Suprapubic skin (tissue), 4 donors: Measurements from ENCODE around the gene SPNS1. TPM values are rescaled to one million over a fixed set of nuclear protein-coding genes. Genes with fewer than 3 reads are reported as not detected.
"Not testable (repeated sequence)": the region's sequence is repeated elsewhere in the genome, so short reads cannot be mapped to it uniquely, and the experiment has no call there.

Experiments used
- DNase-seq, 2 donors: peaks; one replicate each; pipeline ENCODE4 v3.0.0-alpha.2; 2019; ENCODE audit warnings: low spot score in 2 of 2
- H3K27ac ChIP-seq: fragments of 200-600 bp; sonication (generic); one replicate; pipeline ENCODE4 v1.5.1; 2019
- H3K27me3 ChIP-seq: fragments of 200-600 bp; sonication (generic); one replicate; pipeline ENCODE4 v1.5.1; 2019
- H3K36me3 ChIP-seq: fragments of 200-600 bp; sonication (generic); one replicate; pipeline ENCODE4 v1.5.1; 2019
- H3K4me1 ChIP-seq: fragments of 200-600 bp; sonication (generic); one replicate; pipeline ENCODE4 v1.5.1; 2019
- H3K4me3 ChIP-seq: fragments of 200-600 bp; sonication (generic); one replicate; pipeline ENCODE4 v1.5.1; 2019; ENCODE audit warnings: mild to moderate bottlenecking
- H3K9me3 ChIP-seq: fragments of 200-600 bp; sonication (generic); one replicate; pipeline ENCODE4 v1.5.1; 2019
- CTCF ChIP-seq, 2 donors: fragments of 200-600 bp in 1 of 2; fragments of 450-650 bp in 1 of 2; sonication (generic) in 1 of 2; IDR thresholded peaks; one replicate each; pipeline ENCODE4 v1.5.1; 2016 to 2019; ENCODE audit warnings: antibody characterized with exemption in 2 of 2, mild to moderate bottlenecking in 1 of 2, moderate library complexity in 1 of 2
- EP300 ChIP-seq: sonication (generic); formaldehyde crosslinking; IDR thresholded peaks from one replicate; pipeline ENCODE4 v1.6.1; 2017; ENCODE audit warnings: antibody characterized with exemption
- POLR2A ChIP-seq, 2 donors: fragments of 450-650 bp; IDR thresholded peaks; one replicate each; pipeline ENCODE4 v1.6.1; 2017; ENCODE audit warnings: antibody characterized with exemption in 2 of 2, mild to moderate bottlenecking in 2 of 2, moderate library complexity in 2 of 2
- POLR2AphosphoS5 ChIP-seq, 3 donors: sonication (generic); formaldehyde crosslinking; IDR thresholded peaks; one replicate each; pipeline ENCODE4 v1.6.1; 2017; ENCODE audit warnings: antibody characterized with exemption in 3 of 3
- WGBS: methylation state at CpG from one replicate; pipeline ENCODE4 v1.1.5; 2018; 5-methylcytosine and 5-hydroxymethylcytosine counted together
- total RNA-seq, 4 donors: library from RNA; depleted of rRNA; stranded (reverse); fragments of >200 nt; gene quantifications; one replicate each; pipeline ENCODE4 v1.1.0, GENCODE V29; 2016

Gene SPNS1
- total RNA-seq, 4 donors from 2014 or later, result 26.0 to 42.8 (median 32.7) TPM

GRCh38 chr16:28975158-28975599 is 601 bp downstream of the SPNS1 start:
- no peak for DNase-seq
- Histone ChIP-seq H3K4me1 (peaks cover 23% of the 10 kb centered on the region), H3K9me3 (no peaks in the 10 kb centered on the region), H3K4me3 (peak overlapping the region; percentile 98), H3K36me3 (peaks cover 26% of the 10 kb centered on the region), H3K27ac (peak overlapping the region; percentile 82), H3K27me3 (no peaks in the 10 kb centered on the region)
- TF ChIP-seq POLR2A (IDR thresholded peaks at IDR 0.05) (no peak), EP300 (no peak), CTCF (IDR thresholded peaks at IDR 0.05) (no peak), POLR2AphosphoS5 (IDR thresholded peaks at IDR 0.05) (no peak)
- 5% methylated on average over 12 of the region's 30 CpGs for WGBS

GRCh38 chr16:28977703-28978662 is 3.4 kb downstream of the SPNS1 start:
- TF ChIP-seq CTCF (IDR thresholded peaks at IDR 0.05) (peak in 1 of 2 donors; percentile 58), POLR2A (IDR thresholded peaks at IDR 0.05) (no peak)
- 75% methylated on average over 11 of the region's 11 CpGs for WGBS
- DNase-seq, result no peak
- H3K27me3 ChIP-seq, result no peaks in the 10 kb centered on the region
- H3K9me3 ChIP-seq, result no peaks in the 10 kb centered on the region
- H3K4me1 ChIP-seq, result peaks cover 23% of the 10 kb centered on the region
- H3K27ac ChIP-seq, result no peak overlapping the region
- H3K4me3 ChIP-seq, result no peak overlapping the region
- H3K36me3 ChIP-seq, result peaks cover 54% of the 10 kb centered on the region

GRCh38 chr16:28980330-28980729 is 5.8 kb downstream of the SPNS1 start:
- H3K9me3 ChIP-seq, H3K27me3 ChIP-seq, DNase-seq, H3K4me3 ChIP-seq, H3K27ac ChIP-seq: not testable (repeated sequence)
- WGBS, result 94% methylated on average over 7 of the region's 7 CpGs
- Histone ChIP-seq H3K4me1 (peaks cover 12% of the 10 kb centered on the region), H3K36me3 (peaks cover 77% of the 10 kb centered on the region)

GRCh38 chr16:28980929-28981328 is 6.4 kb downstream of the SPNS1 start:
- no peaks in the 10 kb centered on the region for H3K27me3 ChIP-seq
- H3K4me1 ChIP-seq, result peaks cover 6% of the 10 kb centered on the region
- DNase-seq, result no peak
- no peak overlapping the region for H3K4me3 ChIP-seq
- 91% methylated on average over 7 of the region's 7 CpGs for WGBS
- H3K36me3 ChIP-seq, result peaks cover 82% of the 10 kb centered on the region
- H3K9me3 ChIP-seq, result no peaks in the 10 kb centered on the region
- no peak overlapping the region for H3K27ac ChIP-seq
- TF ChIP-seq CTCF (IDR thresholded peaks at IDR 0.05), result no peak
- no peak for TF ChIP-seq POLR2A (IDR thresholded peaks at IDR 0.05)
- TF ChIP-seq POLR2AphosphoS5 (IDR thresholded peaks at IDR 0.05), result no peak
- TF ChIP-seq EP300, result no peak

- TF ChIP-seq POLR2AphosphoS5 (IDR thresholded peaks at IDR 0.05) (no peak), CTCF (IDR thresholded peaks at IDR 0.05) (peak in 1 of 2 donors; percentile 37), POLR2A (IDR thresholded peaks at IDR 0.05) (no peak), EP300 (no peak)
- H3K27ac ChIP-seq, result no peak overlapping the region
- no peaks in the 10 kb centered on the region for H3K9me3 ChIP-seq
- no peaks in the 10 kb centered on the region for H3K27me3 ChIP-seq
- H3K36me3 ChIP-seq, result peaks cover 88% of the 10 kb centered on the region
- H3K4me3 ChIP-seq, result no peak overlapping the region
- no peak for DNase-seq
- no peaks in the 10 kb centered on the region for H3K4me1 ChIP-seq
- WGBS, result 86% methylated on average over 12 of the region's 12 CpGs
Measured at GRCh38 chr16:28981517-28981916, 6.9 kb downstream of the SPNS1 start.
